K562 (cell line): Measurements from ENCODE around the gene CELSR2. TPM values are rescaled to one million over a fixed set of nuclear protein-coding genes. Genes with fewer than 3 reads are reported as not detected.

ENCODE experiments used
- ATAC-seq: fragments of 200-7000 bp; cut with Tn5 transposase; 3 replicates; pipeline ENCODE4 v1.9.1; 2020; ENCODE audit warnings: moderate library complexity
- BruUV-seq: library from RNA; stranded (reverse); fragments of 400-500 nt; replicated peaks from 2 replicates; lab custom pipeline; 2021; lab: Mats Ljungman, UMichigan
- CTCF ChIA-PET: fragments of 300-600 bp; formaldehyde crosslinking; extraction: SDS; loops from one replicate; lab custom pipeline; 2021; ENCODE audit warnings: low intra/inter-chr PET ratio; lab: Yijun Ruan, JAX
- POLR2A ChIA-PET: fragments of 300-600, 350-650 bp; sonication (Branson Sonifier 250); formaldehyde crosslinking; extraction: SDS; loops from one replicate; lab custom pipeline; 2021; ENCODE audit warnings: antibody characterized with exemption, inconsistent platforms; lab: Yijun Ruan, JAX
- DNase-seq, 4 experiments: peaks; one replicate each; pipeline versions ENCODE4 v3.0.0 to v3.0.0-alpha.2; 2011 to 2018; ENCODE audit warnings: low spot score in 3 of 4, mixed read lengths in 3 of 4; ENCODE audit errors: extremely low read depth in 1 of 4
- FAIRE-seq: peaks from 2 replicates; lab custom pipeline; 2011; peaks lifted over from hg19 to GRCh38; lab: Jason Lieb, UNC
- H2AFZ ChIP-seq: 2 replicates; pipeline ENCODE4 v1.6.0; 2011; ENCODE audit warnings: low read depth, low read length, control low read depth, inconsistent platforms
- H3K27ac ChIP-seq: fragments of 200-600 bp; 3 replicates; pipeline ENCODE4 v1.8.0; 2011; ENCODE audit warnings: low read depth, mild to moderate bottlenecking, control low read depth, inconsistent platforms, low read length, moderate library complexity, mixed read lengths; ENCODE audit errors: extremely low read depth
- H3K27me3 ChIP-seq, 2 experiments: fragments of 300-600 bp in 1 of 2; 2 replicates in 1 of 2; 3 replicates in 1 of 2; pipeline versions ENCODE4 v1.6.0 to v1.8.0; 2011; ENCODE audit warnings: inconsistent platforms in 2 of 2, low read length in 2 of 2, mild to moderate bottlenecking in 1 of 2, mixed read lengths in 1 of 2, moderate library complexity in 1 of 2; ENCODE audit not compliant: control insufficient read depth in 2 of 2, insufficient read depth in 2 of 2
- H3K36me3 ChIP-seq: fragments of 300-600 bp; 3 replicates; pipeline ENCODE4 v1.8.0; 2011; ENCODE audit warnings: mild to moderate bottlenecking, low read length, inconsistent platforms; ENCODE audit not compliant: control insufficient read depth, insufficient read depth
- H3K4me1 ChIP-seq, 2 experiments: fragments of 200-600 bp in 1 of 2; replicated peaks in 1 of 2; 2 replicates in 1 of 2; 3 replicates in 1 of 2; pipeline versions ENCODE4 v1.5.1 to v1.8.0; 2011; ENCODE audit warnings: inconsistent platforms in 2 of 2, low read length in 2 of 2, mild to moderate bottlenecking in 1 of 2, mixed read lengths in 1 of 2, moderate library complexity in 1 of 2; ENCODE audit not compliant: control insufficient read depth in 2 of 2, insufficient read depth in 2 of 2
- H3K4me2 ChIP-seq: 2 replicates; pipeline ENCODE4 v1.6.1; 2011; ENCODE audit warnings: low read length, control low read depth, inconsistent platforms, mixed read lengths; ENCODE audit not compliant: insufficient read depth
- H3K4me3 ChIP-seq: fragments of 200-600 bp; sonication (generic), shearing (Covaris generic); 2 replicates; pipeline ENCODE4 v1.5.1; 2016; ENCODE audit warnings: control low read depth, inconsistent platforms
- H3K79me2 ChIP-seq: fragments of 200-600 bp; 3 replicates; pipeline ENCODE4 v1.8.0; 2011; ENCODE audit warnings: low read length, inconsistent platforms; ENCODE audit not compliant: control insufficient read depth, insufficient read depth
- H3K9ac ChIP-seq, 2 experiments: 2 replicates each; pipeline versions ENCODE4 v1.6.0 to v1.6.1; 2011; ENCODE audit warnings: low read depth in 2 of 2, low read length in 2 of 2, control low read depth in 1 of 2, inconsistent platforms in 1 of 2, mild to moderate bottlenecking in 1 of 2, mixed read lengths in 1 of 2; ENCODE audit not compliant: insufficient read depth in 1 of 2
- H3K9me1 ChIP-seq: one replicate; pipeline ENCODE4 v1.6.0; 2011; ENCODE audit warnings: inconsistent platforms, mild to moderate bottlenecking, low read length, moderate library complexity; ENCODE audit not compliant: control insufficient read depth, insufficient read depth
- H3K9me3 ChIP-seq: replicated peaks from 2 replicates; pipeline ENCODE4 v1.5.1; 2011; ENCODE audit warnings: low read depth, low read length, inconsistent platforms; ENCODE audit not compliant: control insufficient read depth, insufficient read depth
- H4K20me1 ChIP-seq: replicated peaks from 2 replicates; pipeline ENCODE4 v1.6.1; 2011; ENCODE audit warnings: low read length, inconsistent platforms, mixed read lengths; ENCODE audit not compliant: control insufficient read depth, insufficient read depth
- ATF6 ChIP-seq: sonication (generic); formaldehyde crosslinking; IDR thresholded peaks from 2 replicates; pipeline ENCODE4 v1.4.0; 2020; ENCODE audit warnings: mild to moderate bottlenecking, missing genetic modification reagents
- RBFOX2 ChIP-seq: fragments of 200-400 bp; formaldehyde crosslinking; IDR thresholded peaks from 2 replicates; pipeline ENCODE4 v1.6.1; 2017; ENCODE audit warnings: low read depth, mild to moderate bottlenecking, low read length, moderate library complexity
- WGBS: fragments of 100-300 bp; shearing (Covaris generic); methylation state at CpG from one replicate; pipeline ENCODE4 v1.1.6; 2016; ENCODE audit warnings: low coverage, mixed read lengths; ENCODE audit not compliant: insufficient coverage; ENCODE audit errors: missing lambda C conversion rate; 5-methylcytosine and 5-hydroxymethylcytosine counted together
- in situ Hi-C: fragments of 300-500 bp; cut with MboI; formaldehyde crosslinking; loops from 4 replicates; pipeline ENCODE4 v1.15.0; 2018; ENCODE audit warnings: inconsistent platforms, mixed read lengths
- intact Hi-C: fragments of 100-400 bp; cut with micrococcal nuclease; formaldehyde crosslinking; loops from 2 replicates; pipeline ENCODE4 v1.14.2; 2022
- polyA plus RNA-seq, 8 experiments: library from polyadenylated mRNA; depleted of rRNA in 4 of 8; stranded (reverse) in 5 of 8; unstranded in 3 of 8; fragments of >200 nt; fragmentation: Nextera tagmentation in 2 of 8; fragmentation: Illumina TruSeq in 1 of 8; extraction: Ambion mirVana in 2 of 8; extraction: Trizol in 1 of 8; gene quantifications; 2 replicates each; pipeline versions ENCODE4 v1.2.1 to v1.2.3, GENCODE V29; 2011 to 2014; ENCODE audit warnings: inconsistent platforms in 1 of 8, missing spikeins in 1 of 8
- total RNA-seq, 7 experiments: library from RNA; depleted of rRNA in 6 of 7; stranded (reverse); fragments of >200 nt in 6 of 7; fragmentation: Illumina TruSeq in 2 of 7; extraction: Trizol in 2 of 7; gene quantifications; 2 replicates each; pipeline versions ENCODE4 v1.2.1 to v1.2.3, GENCODE V29; 2011 to 2021; ENCODE audit warnings: low replicate concordance in 1 of 7
- TF ChIP-seq, protein P1 (sequence below): fragments of 450-650 bp; formaldehyde crosslinking; IDR thresholded peaks from 2 replicates; pipeline ENCODE4 v1.4.0; 2020; ENCODE audit warnings: mild to moderate bottlenecking, mixed read lengths

Gene CELSR2
- total and polyA plus RNA-seq, 9 of the 15 experiments (the other 6 are each of a cell fraction or from before 2014, with no cell fraction given) = 0.31 to 21.9 (median 4.2) TPM

DNA sequence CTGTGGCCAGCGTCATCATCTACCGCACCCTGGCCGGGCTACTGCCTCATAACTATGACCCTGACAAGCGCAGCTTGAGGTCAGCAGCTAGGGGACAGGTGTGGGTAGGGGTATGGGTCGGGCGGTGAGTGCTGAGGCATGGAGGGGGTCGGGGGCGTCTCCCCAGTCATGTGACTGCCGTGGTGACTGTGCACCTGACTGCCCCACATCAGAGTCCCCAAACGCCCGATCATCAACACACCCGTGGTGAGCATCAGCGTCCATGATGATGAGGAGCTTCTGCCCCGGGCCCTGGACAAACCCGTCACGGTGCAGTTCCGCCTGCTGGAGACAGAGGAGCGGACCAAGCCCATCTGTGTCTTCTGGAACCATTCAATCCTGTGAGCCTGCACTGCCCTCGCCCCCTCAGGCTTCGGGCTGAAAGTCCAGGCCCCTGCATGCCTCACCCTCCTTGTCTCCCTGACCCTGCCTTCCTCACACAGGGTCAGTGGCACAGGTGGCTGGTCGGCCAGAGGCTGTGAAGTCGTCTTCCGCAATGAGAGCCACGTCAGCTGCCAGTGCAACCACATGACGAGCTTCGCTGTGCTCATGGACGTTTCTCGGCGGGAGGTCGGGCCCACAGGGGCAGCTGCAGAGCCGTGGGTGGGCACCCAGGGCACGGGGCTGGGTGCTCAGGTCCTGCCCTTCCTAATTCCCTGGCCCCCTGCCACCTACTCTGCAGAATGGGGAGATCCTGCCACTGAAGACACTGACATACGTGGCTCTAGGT, 20.1 kb downstream of the CELSR2 start:
- CTCF ChIA-PET = no interaction called here
- H3K4me3 ChIP-seq = no peak overlapping the region
- no peak for ATAC-seq
- TF ChIP-seq, protein P1, sequence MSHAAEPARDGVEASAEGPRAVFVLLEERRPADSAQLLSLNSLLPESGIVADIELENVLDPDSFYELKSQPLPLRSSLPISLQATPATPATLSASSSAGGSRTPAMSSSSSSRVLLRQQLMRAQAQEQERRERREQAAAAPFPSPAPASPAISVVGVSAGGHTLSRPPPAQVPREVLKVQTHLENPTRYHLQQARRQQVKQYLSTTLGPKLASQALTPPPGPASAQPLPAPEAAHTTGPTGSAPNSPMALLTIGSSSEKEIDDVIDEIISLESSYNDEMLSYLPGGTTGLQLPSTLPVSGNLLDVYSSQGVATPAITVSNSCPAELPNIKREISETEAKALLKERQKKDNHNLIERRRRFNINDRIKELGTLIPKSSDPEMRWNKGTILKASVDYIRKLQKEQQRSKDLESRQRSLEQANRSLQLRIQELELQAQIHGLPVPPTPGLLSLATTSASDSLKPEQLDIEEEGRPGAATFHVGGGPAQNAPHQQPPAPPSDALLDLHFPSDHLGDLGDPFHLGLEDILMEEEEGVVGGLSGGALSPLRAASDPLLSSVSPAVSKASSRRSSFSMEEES (CRISPR knock-in tag) = peak; percentile 24; the same call in 1 of the 2 replicates
- TF ChIP-seq ATF6 (CRISPR knock-in tag) (no peak), RBFOX2 (peak; percentile 36)
- H3K9me1 ChIP-seq = no peaks in the 10 kb centered on the region
- in situ Hi-C loops = no loop called here
- no peaks in the 10 kb centered on the region for H3K27me3 ChIP-seq
- intact Hi-C loops = loop anchor here (10.0 kb wide), 1 partner anchor 155 kb away; the partner anchor contains the start of gene ELAPOR1
- no peaks in the 10 kb centered on the region for H3K9me3 ChIP-seq
- BruUV-seq = no TSS peak
- no peak for FAIRE-seq
- H3K4me2 ChIP-seq = no peak overlapping the region
- no peak for DNase-seq
- peaks cover 54% of the 10 kb centered on the region; the same call in 2 of the 3 replicates for H3K36me3 ChIP-seq
- POLR2A ChIA-PET = interaction anchor here (0.6 to 1.4 kb wide), 6 partner anchors 13 to 396 kb away, joined by 3 to 5 read pairs (median 3); no protein-coding TSS in a partner anchor
- 82% methylated on average over 33 of the region's 33 CpGs for WGBS
- peak overlapping the region in 1 of 2 experiments; percentile 23; a peak in 1 of 4 replicates for H3K9ac ChIP-seq
- H4K20me1 ChIP-seq = no peaks in the 10 kb centered on the region
- H3K79me2 ChIP-seq = no peaks in the 10 kb centered on the region
- no peak overlapping the region for H2AFZ ChIP-seq
- H3K27ac ChIP-seq = no peak overlapping the region
- peaks cover 6 to 45% of the 10 kb centered on the region in 2 experiments for H3K4me1 ChIP-seq
